B cell (primary cell): Measurements from ENCODE around the gene STX10.
"Not testable (repeated sequence)": the region's sequence is repeated elsewhere in the genome, so short reads cannot be mapped to it uniquely, and the experiment has no call there.

Experiments
- CTCF ChIP-seq: fragments of 200-600 bp; IDR thresholded peaks from one replicate; pipeline ENCODE4 v1.8.0; 2022; ENCODE audit warnings: antibody characterized with exemption, mild to moderate bottlenecking
- EZH2 ChIP-seq: IDR thresholded peaks from 2 replicates; pipeline ENCODE4 v1.6.1; 2012; ENCODE audit warnings: borderline replicate concordance, low read depth, mild to moderate bottlenecking, moderate library complexity, low read length; ENCODE audit not compliant: insufficient read depth, poor library complexity, severe bottlenecking

GRCh38 chr19:13178291-13178690, 28.1 kb upstream of the STX10 start:
- not testable (repeated sequence) for TF ChIP-seq CTCF, EZH2
